ENCODE results near the gene GIMAP6.
"Not testable (repeated sequence)": the region's sequence is repeated elsewhere in the genome, so short reads cannot be mapped to it uniquely, and the experiment has no call there.

Gene GIMAP6

DNA sequence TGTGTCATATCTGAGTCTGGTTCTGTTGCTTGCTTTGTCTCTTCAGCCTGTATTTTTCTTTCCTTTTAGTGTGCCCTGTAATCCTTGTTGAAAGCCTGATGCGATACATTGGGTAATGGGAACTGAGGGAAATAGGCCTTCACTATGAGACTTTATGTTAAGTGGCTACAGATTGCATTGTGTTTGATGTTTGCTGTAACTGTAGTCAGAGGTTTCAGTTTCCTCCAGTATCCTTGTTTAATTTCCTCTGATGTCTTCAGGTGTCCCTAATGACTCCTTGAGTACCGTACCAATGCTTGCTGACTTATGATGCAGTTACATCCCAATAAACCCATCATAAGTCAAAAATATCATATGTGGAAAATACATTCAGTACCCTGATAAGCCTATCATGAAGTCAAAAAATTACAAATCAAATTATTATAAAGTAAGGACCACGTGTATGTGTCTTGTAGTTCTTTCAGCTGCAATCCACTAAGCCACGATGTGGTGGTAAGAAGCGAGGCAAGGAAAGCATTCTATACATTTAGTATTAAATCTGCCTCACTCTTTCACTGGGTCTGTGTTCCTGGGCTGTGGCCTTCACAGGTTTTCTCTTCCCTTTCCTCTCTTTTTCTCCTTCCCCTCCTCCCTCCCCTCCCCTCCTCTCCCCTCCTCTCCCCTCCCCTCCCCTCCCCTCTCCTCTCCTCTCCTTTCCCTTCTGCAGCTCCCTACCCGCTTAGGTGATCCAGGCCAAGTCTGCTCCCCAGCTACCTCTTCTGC, 13.3 kb upstream of the GIMAP6 start:
- no peak for DNase-seq (ENCODE audit: low spot score)

DNA sequence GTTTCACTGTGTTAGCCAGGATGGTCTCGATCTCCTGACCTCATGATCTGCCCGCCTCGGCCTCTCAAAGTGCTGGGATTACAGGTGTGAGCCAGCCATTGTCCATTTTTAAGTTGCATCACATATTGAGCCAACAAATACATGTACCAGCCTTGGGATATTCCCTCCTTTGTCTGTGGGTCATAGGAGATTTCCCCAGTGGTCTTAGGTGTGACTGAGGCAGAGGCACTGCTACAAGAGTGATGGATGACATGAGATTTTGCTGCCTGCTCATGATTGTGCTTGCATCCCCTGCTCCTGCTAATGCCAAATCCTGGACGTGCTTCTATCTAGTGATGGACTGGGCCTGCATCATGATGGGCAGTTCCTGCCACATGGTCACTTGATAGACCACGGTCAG, 10.7 kb upstream of the GIMAP6 start:
- no peak for DNase-seq (ENCODE audit: low spot score)

DNA sequence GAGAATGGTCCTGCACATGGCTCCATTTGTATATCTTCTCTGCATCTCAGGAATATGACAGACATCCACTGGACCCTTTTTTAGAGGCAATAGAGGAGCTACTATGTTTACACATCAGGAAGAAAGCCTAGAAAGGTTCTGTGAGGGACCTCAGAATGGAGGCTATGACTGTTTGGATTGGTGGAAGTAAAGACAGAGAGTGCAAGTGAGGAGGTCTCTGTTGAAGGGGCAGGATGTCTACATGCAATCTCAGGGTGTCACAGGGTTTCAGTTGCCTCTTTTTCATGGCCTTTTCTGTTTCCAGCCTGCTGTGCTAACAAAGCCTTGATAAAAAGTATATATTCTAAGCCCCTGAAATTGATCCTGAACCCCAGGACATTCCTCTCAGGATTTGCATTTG, 9.7 kb upstream of the GIMAP6 start:
- no peak for DNase-seq (ENCODE audit: low spot score)

DNA sequence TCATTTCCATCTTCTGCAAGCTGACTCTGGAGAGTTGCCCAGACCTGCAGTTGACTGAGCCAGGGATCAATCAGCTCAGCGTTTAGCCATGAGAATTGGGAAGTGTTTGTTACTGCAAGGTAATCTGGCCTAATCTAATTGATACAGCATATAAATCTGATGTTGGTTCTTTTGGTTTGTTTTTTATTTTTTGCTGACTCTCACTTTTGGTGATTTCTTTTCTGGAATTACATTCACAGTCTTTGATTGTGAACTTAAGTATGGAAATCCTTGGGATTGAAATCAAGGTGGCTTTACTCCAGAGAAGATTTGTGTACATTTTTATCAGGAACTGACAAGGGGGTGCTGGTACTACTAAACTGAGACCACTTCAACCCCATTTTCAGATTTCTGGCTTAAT, 1.7 kb upstream of the GIMAP6 start:
- no peak for DNase-seq (ENCODE audit: low spot score)

DNA sequence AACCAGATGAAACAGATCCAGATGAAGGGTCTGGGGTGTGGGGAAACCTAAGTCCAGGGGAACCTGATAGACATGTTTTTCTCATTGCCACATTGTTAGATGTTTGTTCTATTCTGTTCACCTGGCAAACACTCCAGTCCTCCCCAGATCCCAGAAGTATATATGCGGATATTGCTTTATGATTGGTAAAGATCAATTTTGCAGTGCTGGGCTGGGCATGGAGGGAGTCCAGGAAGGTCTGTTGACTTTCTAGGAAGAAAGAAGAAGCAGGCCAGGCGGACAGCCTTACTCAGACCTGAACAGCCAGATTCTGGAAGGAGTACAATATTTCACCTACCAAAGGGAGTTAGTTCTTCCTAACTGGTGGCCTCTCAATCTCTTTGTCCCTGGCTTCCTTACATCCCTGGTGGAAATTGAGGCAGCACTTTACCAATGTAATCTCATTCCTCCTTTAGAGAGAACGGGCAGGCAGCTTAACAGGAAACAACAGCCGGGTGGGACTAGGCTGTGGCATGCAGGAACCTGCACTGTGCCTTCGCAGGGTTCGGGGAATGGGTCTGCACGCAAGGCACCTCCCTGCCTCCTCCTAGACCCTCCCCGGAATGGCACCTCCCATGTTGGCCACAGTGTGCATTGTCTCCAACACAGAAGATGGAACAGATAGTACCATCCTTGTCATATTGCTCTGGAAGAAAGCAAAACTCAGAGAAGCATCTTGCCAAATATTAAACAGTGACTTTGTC, 930 bp downstream of the GIMAP6 start:
- no peak for DNase-seq (ENCODE audit: low spot score)

DNA sequence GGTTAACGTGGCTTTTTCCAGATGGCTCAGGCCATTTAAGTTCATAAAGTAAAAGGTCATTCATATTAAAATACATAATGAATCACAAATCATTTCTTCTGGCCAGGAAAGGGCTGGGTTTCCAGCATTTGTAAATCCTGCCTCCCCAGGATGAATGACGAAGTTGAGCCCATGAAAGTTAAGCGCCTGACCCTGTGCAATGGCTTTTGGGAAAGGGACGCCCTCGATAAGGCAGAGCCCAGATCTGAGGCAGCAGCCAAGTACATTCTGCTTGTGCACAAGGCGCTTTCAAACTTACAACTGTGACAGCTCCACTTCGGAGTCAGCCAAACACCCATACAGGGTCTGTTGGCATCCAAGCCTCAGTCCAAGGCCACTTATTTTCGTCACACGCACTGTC, 2.8 kb downstream of the GIMAP6 start:
- DNase-seq (ENCODE audit: low spot score) = no peak

DNA sequence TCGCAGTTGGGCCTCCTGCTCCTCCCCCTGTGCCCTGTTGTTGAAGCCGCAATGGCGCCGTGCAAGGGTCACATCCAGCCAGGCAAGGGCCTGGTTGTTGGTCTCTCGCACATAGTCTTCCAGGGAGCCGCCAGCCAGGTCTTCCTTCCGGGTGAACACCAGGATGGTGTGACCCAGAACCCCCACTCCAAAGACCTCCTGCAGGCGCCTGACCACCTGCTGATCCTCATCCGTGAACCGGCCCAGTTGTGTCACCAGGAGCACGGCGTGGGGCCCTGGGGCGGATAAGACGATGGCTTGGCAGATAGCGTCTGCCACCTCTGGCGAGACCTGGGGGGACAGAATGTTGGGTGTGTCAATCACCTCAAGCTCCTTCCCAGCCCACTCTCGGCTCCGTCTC, 4.2 kb downstream of the GIMAP6 start:
- no peak for DNase-seq (ENCODE audit: low spot score)

DNA sequence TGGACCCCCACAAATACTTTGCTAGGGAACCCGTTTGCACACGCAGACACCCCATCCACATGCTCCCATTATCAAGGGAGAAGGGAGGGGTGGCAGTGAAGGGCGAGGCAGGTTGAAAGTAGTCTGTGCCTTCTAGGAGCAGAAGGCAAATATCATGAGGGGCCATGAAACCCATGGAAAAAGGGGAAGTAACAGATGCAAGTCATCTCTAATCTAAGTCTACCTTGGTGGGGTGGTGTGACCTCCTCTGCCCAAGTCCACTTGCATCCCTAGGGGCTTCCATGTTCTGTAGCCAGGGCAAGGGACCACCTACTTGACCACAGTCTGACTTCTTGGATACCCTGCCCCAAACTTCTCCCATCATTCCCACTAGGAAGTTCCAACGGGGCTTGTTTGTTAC, 5.5 kb downstream of the GIMAP6 start:
- DNase-seq (ENCODE audit: low spot score) = no peak

DNA sequence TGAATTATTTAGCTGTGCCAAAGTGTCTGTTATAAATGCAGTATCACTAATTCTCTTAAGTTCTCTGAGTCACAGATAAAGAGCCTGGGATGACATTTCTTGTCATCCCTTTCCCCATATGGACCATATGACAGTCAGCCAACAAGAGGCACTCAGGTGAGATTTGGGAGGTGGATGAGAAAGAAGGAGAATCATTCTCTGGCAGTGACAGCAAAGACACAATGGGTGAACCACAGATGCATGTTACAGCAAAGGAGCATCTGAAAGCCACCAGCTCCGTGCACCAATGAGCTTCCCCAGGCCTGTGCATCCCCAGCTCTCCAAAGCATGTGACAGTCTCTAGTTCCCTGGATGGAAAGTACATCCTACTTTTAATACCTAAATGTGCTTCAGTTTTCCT, 10.8 kb downstream of the GIMAP6 start:
- DNase-seq (ENCODE audit: low spot score) = no peak

DNA sequence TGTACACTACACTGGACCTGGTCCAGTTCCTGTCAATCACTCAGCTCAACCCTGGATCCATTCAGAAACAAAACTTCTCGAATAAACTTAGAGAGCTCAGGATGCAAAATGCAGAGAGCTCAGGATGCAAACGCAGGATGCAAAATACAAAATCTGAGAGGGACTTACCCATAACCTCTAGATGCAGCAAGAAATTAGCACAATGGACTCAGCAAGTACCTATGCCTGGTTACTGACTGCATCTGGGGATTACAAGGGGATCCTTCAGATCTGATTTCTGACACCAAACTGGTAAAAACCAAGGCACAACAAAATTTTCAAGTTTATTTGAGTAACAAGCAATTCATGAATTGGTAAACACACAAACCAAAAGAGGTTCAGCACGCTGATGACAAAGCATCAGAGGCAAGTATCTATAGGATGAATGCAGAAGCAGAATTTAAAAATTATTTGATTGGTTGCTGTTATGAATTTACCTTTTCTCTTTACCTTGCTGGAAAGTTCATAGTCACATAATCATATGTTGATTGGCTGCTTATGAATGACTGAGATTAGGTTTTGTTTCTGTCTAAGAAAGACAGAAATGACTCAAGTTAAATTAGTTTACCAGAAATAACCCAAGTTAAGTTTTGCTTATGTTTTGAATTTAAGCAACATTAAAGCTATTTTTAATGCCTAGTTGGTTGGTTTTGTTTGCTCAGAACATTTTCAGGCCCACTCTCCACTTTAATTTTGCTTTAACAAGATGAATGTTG, 11.4 kb downstream of the GIMAP6 start:
- no peak for DNase-seq (ENCODE audit: low spot score)

DNA sequence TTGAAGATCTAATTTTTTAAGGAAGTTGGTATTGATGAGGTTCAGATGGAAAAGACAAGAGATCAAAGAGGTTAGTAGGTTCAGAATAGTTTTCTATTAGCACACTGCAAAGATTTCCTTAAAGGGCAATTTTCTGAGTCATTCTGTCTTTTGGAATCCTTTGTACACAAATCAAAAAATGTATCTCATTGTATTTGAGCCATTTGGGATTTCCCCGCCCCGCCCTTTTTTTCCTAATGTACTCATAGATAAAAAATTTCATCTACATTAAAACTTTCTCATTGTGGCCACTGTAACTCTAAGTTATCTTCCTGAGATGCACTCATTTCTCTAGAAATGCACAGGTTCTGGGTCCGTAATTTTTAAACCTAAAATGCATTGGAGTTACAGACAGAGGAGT, 12.1 kb downstream of the GIMAP6 start:
- DNase-seq (ENCODE audit: low spot score) = no peak

DNA sequence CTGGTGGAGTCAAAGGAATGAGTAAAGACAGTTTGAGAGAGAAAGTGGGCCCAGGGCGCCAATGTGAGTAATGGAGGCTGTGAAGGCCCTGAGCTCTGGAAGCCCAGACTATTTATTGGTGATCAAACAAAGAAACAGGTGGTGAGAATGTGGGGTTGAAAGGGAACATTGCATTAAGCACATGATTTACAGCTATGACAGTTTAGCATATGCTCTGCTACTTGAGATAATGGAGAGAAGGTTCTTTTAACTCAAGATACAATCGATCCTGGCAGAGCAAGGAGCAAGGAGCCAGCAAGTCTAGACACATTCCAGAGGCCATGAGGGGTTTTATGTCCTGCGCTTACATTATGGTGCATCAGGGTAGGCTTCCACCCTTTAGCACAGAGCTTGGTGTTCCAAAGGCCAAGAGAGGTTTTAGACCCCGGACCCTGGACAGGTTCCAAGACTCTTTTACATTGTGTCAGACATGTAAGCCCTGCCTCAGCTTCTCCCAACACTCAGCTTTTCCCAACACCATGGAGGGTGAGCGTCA, 16.9 kb downstream of the GIMAP6 start:
- not testable (repeated sequence) for DNase-seq (ENCODE audit: low spot score)

DNA sequence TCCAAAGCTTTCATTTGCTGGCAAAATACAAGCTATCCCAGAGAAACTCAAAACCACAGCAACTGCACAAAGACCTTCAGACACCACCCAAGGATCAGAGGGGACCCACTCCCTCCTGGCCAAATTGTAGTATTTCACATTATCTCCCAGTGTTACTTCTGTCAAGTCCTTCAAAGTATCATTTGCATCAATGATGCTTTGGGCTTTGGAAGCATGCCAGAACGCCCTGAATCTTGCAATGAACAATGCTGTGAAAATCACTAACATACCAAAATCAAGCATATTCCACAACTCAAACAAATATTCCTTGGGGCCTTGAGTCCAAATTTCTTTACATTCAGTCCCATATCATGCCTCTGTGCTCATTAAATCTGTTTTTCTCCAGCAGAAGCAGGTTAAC, 17.8 kb downstream of the GIMAP6 start:
- DNase-seq (ENCODE audit: low spot score) = not testable (repeated sequence)

DNA sequence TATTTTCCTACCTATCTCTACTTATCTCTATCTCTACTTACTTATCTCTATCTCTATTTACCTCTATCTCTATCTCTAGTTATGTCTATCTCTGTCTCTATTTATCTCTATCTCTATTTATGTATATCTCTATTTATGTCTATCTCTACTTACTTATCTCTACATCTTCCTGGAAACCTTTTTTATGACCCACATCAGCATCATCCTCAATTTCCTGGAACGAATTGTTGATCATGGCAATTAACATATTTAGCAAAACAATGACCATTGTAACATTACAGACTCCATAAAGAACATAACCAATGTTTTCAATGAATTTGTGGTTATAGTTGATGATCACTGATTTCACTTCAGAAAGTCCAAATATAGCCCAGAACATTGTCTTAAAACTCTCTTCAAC, 18.3 kb downstream of the GIMAP6 start:
- DNase-seq (ENCODE audit: low spot score) = no peak

DNA sequence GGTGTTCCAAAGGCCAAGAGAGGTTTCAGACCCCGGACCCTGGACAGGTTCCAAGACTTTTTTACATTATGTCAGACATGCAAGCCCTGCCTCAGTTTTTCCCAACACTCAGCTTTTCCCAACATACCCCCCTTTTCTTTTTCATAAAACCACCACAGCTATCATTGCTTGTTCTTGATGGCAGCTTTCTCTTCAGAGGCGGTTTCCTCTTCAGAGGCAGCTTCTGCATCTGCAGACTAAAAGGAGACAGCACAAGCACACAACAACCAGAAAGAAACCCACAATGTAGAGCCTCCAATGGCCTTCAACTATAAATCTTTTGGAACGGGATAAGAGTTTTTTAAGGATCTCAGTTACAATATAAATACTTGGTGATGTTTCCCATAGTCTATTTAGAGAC, 19.3 kb downstream of the GIMAP6 start:
- DNase-seq (ENCODE audit: low spot score) = no peak

DNA sequence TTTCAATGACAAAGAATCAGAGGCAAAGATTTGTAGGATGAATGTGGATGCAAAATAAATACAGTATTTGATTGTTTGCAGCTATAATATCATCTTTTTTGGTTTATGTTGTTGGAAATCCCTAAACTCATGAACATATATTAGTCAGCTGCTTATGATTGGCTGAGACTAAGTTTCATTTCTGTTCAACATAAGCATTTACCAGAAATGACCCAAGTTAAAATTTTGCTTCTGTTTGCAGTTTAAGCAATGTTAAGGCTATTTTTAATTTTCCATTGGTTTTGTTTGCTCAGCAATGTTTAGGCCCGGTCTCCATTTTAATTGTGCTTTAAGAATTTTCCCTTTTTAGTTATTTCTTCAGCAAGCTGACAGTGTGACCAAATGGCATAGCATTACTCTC, 22.0 kb downstream of the GIMAP6 start:
- no peak for DNase-seq (ENCODE audit: low spot score)

DNA sequence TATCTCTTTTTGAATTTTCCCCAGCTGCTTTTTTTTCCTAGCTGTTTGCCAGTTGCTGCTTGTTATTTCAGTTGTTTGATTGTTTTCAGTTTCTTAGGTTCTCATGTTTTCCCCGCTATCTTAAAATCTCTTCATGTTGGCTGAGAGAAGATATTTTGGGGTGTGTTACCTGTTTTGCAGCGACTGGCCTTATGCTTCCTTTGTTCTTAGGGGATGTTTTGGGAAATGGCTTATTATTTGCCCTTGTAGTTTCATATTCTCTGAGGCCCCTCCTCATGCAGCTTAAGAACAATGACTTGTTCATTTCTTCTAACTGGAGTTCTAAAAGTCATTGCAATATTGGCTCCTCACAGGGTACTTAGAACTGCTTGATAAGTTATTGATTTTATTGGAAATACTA, 28.6 kb downstream of the GIMAP6 start:
- DNase-seq (ENCODE audit: low spot score) = not testable (repeated sequence)

DNA sequence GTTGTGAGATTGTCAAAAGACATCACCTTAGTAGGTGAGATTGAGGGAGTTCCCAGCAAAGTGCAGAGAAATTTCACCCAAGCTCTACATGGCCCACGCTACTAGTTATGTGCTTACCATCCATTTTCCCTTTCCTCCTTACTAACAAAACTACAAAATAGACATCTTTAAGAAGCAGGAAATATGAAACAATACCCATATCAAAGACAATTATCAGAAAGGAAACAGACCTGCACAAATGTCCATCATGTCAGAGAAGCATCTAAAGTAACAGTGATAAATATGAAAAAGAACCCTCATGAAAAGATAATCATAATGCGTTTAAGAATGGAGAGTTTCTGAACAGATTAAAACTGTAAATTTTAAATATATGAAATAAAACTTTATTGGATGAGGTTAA, 36.8 kb downstream of the GIMAP6 start:
- no peak for DNase-seq (ENCODE audit: low spot score)

DNA sequence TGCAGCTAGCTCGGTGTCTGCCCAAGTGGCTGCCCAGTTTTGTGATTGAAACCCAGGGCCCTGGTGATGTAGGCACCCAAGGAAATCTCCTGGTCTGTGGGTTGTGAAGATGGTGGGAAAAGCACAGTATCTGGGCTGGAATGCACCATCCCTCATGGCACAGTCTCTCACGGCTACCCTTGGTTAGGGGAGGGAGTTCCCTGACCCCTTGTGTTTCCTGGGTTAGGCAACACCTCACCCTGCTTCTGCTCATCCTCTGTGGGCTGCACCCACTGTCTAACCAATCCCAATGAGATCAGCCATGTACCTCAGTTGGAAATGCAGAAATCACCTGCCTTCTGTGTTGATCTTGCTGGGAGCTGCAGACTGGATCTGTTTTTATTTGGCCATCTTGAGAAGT, 37.4 kb downstream of the GIMAP6 start:
- no peak for DNase-seq (ENCODE audit: low spot score)

DNA sequence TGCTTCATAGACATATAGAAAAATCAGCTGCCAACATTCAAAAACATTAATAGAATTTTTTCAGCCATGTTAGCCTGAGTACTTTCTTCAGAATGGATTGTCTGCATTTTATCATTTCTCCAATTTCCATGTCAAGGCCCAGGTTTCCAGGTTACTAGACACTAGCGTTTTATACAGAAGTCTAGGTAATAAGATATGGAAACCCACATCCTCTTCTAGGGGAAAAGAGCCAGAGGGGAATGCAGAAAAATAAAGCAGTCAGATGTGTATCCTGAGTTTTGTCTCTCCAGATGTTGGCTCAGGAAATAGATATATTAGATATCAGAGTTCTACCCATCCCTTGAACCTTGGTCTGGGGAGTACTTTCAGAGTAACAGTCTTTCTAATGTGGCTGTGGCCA, 44.6 kb downstream of the GIMAP6 start:
- DNase-seq (ENCODE audit: low spot score) = no peak

DNA sequence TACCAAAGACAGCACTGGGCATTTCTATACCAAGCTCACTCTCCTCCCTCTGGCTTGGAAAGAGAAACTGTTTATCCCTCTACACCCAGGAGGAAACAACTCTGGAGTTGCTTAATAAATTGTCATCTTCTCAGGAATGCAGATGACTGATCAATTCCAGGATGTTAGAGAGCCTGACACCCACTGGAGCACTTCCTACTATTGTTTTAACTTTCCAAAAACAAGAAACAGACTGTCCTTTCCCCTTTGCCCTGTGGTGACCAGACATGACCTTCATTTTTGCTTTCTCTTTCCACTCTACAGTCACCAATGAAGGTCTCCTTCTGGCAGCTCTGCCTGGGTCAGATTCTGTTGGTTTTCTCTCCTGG, 45.4 kb downstream of the GIMAP6 start:
- no peak for DNase-seq (ENCODE audit: low spot score)

DNA sequence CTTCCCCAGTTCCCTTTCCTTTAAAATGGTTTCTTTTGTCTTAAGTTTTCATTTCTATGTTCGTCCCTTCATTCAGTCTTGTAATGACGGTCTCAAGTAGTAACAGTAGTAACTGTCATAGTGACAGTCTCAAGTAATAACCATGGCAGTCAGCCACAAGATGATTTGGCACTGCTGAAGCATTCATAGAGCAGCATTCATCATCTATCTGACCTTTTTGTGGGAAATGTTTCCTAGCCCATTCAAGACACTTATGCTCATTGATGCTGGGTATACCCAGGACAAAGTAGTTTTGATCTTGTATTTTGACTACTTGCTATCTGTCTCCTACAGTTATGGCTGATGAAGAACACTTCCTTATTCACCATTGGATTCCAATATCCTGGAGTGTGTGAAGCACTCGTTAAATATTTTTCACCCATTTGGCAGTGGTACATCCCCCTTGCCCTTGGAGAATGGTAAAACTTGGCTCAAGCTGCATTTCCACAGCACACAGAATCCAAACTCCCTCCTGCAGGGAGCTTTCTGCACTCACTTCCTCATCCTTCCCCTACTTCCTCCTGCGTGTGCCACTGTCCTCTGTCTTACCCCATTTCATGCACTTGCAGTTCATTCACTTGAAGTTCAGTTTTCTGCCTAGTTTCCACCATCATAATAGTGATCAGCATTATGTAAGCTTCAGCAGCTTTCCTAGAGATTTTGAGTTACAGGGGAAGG, 46.0 kb downstream of the GIMAP6 start:
- no peak for DNase-seq (ENCODE audit: low spot score)

Measured in cerebellar cortex (tissue), 1 donor.